HUES6 (cell line): ENCODE data around the gene SIGMAR1.
A peak's percentile ranks its signal among the peaks of the same experiment; 100 is the strongest.

ENCODE experiments used
- H3K27ac ChIP-seq: 2 replicates; pipeline ENCODE4 v1.7.0; 2013; ENCODE audit warnings: low read depth, mild to moderate bottlenecking, low read length, inconsistent platforms
- H3K27me3 ChIP-seq: 2 replicates; pipeline ENCODE4 v1.6.1; 2013; ENCODE audit warnings: low read length; ENCODE audit not compliant: control insufficient read depth, insufficient read depth
- H3K36me3 ChIP-seq: 2 replicates; pipeline ENCODE4 v1.6.1; 2013; ENCODE audit warnings: low read length; ENCODE audit not compliant: control insufficient read depth, insufficient read depth
- H3K4me1 ChIP-seq: 2 replicates; pipeline ENCODE4 v1.6.1; 2013; ENCODE audit warnings: low read length; ENCODE audit not compliant: control insufficient read depth, insufficient read depth
- H3K4me3 ChIP-seq: 2 replicates; pipeline ENCODE4 v1.5.1; 2013; ENCODE audit warnings: low read depth, low read length
- H3K9ac ChIP-seq: one replicate; pipeline ENCODE4 v1.6.1; 2013; ENCODE audit warnings: mild to moderate bottlenecking, low read length
- H3K9me3 ChIP-seq: 2 replicates; pipeline ENCODE4 v1.6.1; 2013; ENCODE audit warnings: low read depth, low read length; ENCODE audit not compliant: control insufficient read depth, insufficient read depth

The SIGMAR1 gene

DNA sequence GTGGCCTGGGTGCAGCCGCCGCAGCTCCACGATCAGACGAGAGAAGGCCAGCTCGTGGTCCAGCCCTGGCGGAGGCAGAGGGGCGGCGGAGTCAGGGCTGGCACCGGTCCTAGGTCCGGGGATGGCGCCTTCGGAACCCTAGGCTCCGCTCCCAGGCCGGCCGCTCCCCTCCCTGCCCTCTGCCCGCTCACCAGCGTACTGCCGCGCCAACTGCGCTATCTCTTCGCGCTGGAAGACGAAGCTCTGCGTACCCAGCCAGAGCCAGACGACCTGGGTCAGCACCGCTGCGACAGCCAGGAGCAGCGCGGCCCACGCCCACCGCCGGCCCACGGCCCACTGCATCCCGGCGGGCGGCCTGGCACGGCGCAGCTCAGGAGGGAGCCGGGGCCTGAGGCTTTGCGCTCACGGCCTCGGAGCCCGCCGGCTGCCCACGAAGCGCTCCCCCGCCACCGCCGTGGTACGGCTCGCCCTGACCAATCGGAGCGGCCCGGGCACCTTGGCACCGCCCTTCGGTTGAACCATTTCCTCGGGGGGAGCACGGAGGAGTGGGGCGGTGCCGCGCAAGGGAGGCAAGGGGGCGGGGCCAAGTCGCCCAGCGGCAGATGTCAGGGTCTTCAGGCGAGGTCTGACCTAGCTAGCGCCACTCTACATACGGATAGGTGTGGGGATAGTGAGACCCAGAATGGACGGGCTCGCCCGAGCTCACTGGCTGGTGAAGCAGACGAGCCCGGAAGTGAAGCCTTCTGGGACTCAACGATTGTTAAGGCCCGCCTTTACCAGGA lies at the start of gene SIGMAR1:
Gene SIGMAR1 (minus strand): TSS at position 432 of the 782 bp plus-strand sequence. CDS start 90 bp downstream, at position 342.
- peak within 1 kb of the TSS; percentile 52; the same call in 1 of the 2 replicates for H3K27ac ChIP-seq
- peaks cover 11% of the 10 kb centered on the region for H3K36me3 ChIP-seq
- peak within 1 kb of the TSS; percentile 91 for H3K4me3 ChIP-seq
- H3K4me1 ChIP-seq = peaks cover 18% of the 10 kb centered on the region
- H3K9ac ChIP-seq = peak within 1 kb of the TSS; percentile 85
- H3K27me3 ChIP-seq = peaks cover 16% of the 10 kb centered on the region
- no peaks in the 10 kb centered on the region for H3K9me3 ChIP-seq

DNA sequence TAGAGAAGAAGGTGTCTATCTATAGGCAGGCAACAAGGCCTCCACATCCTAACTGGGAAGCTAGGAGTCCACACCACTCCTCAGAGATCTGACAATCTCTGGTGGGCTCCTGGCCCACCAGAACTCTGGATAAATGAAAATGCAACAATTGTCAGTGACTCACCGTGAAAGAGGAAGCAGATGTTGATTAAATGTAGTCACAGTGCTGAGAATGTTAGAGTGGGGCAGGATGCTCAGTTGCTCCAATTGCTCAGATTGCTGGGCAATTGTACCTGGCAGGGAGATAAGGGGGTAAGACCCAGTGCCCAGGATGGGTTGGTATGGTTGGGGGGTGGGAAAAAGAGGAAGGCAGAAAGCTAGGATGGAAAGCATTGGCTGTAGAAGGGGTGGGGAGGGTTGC lies 49.1 kb upstream of the SIGMAR1 start:
- Histone ChIP-seq H3K9me3 (no peaks in the 10 kb centered on the region), H3K9ac (no peak overlapping the region), H3K27ac (no peak overlapping the region), H3K27me3 (no peaks in the 10 kb centered on the region), H3K36me3 (no peaks in the 10 kb centered on the region), H3K4me3 (no peak overlapping the region), H3K4me1 (peaks cover 11% of the 10 kb centered on the region)

DNA sequence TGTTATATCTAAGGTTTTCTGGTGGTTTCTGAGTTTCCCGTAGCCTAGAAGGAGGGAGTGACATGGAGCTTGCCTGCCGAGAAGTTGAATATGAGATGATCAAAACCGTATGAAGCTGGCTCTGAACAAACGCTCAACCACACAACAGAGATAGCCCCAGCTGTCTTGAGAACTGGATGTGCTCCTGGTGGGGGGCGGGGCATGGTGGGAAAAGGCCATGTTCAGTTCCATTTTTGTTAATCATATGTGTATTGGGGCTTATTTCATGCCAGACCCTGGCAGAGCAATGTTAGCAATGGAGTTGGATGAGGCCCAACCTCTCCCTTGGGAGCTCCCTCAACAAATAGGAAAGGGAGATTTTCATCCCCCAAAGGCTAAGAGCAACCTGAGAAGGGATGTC lies 48.6 kb upstream of the SIGMAR1 start:
- Histone ChIP-seq H3K4me3 (no peak overlapping the region), H3K4me1 (peaks cover 11% of the 10 kb centered on the region), H3K27me3 (no peaks in the 10 kb centered on the region), H3K9me3 (no peaks in the 10 kb centered on the region), H3K27ac (no peak overlapping the region), H3K9ac (no peak overlapping the region), H3K36me3 (no peaks in the 10 kb centered on the region)

DNA sequence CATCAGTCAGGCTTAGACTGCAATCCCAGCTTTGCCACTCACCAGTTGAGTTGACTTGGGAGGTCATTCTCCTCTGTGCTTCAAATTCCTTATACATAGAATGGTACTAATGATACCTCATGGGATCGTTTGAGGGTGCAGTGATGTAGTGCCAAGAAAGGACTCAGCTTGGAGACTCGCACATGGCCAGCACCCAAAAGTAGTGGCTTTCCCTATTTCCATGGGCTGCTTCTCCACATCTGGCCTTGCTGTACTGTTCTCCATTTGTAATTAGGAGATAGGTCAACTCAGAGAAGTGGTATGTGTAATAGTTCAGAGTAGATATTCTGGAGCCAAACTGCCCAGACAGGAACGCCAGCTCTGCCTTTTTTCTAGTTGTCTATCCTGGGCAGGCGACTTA lies 48.0 kb upstream of the SIGMAR1 start:
- Histone ChIP-seq H3K27ac (no peak overlapping the region), H3K9ac (no peak overlapping the region), H3K4me1 (peaks cover 11% of the 10 kb centered on the region), H3K9me3 (no peaks in the 10 kb centered on the region), H3K36me3 (no peaks in the 10 kb centered on the region), H3K27me3 (no peaks in the 10 kb centered on the region), H3K4me3 (no peak overlapping the region)

DNA sequence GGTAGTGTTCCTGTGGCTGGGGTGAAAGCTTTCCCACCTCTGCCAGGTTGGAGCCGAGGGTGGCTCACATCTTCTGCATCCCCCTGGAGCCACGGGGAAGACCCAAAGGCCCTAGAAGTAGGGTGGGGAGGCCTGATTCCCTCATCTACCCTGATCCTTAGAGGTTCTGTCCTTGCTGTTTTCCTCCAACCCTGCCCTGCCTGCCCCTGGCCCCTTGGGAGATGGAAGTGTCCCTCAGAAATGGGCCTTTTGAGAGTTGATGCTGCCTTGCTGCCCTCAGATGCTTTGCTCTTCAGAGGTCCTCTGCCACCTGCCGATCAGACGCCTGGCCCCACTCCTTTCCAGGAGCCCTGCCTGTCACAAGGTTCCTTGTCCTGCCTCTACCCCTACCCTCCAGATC lies 47.2 kb upstream of the SIGMAR1 start:
- Histone ChIP-seq H3K9ac (no peak overlapping the region), H3K27ac (no peak overlapping the region), H3K4me3 (no peak overlapping the region), H3K4me1 (peaks cover 11% of the 10 kb centered on the region), H3K27me3 (no peaks in the 10 kb centered on the region), H3K36me3 (no peaks in the 10 kb centered on the region), H3K9me3 (no peaks in the 10 kb centered on the region)

DNA sequence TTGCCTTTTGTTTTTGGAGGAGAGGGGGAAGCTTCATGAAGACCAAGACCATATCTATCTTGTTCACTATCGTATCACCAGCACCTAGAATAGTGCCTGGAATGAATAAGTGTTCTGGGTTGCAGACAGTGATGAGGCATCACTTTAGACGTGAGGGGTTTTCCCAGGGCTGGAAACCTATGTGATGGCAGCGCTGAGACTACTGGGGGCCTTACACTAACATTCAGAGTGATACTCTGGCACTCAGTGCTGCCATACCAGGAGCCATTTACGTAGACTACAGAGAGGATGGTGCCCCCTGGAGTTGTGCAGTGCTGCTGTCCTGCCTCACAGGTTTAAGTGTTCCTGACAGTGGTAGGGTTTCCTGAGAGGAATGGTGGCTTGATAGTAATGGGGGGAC lies 46.6 kb upstream of the SIGMAR1 start:
- Histone ChIP-seq H3K9ac (no peak overlapping the region), H3K36me3 (no peaks in the 10 kb centered on the region), H3K4me3 (no peak overlapping the region), H3K9me3 (no peaks in the 10 kb centered on the region), H3K27me3 (no peaks in the 10 kb centered on the region), H3K4me1 (peaks cover 11% of the 10 kb centered on the region), H3K27ac (no peak overlapping the region)

DNA sequence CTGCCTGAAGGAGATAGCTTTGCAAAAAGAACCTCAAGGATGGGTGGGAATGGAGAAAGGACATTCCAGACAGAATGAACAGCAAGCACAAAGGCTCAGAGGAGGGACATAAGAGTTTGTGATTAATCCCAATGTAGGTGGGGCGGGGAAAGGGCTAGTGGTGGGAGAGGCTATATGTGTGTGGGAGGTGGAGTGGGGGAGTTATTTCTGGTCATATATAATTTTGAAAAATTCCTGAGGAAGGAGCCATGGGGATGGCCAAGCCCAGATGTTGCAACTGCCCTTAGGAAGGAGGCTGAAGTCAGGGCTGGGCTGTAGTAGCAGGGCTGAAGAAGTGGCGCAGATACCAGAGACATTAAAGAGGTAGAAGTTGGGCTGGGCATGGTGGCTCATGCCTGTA lies 38.3 kb upstream of the SIGMAR1 start:
- no peak overlapping the region for H3K27ac ChIP-seq

DNA sequence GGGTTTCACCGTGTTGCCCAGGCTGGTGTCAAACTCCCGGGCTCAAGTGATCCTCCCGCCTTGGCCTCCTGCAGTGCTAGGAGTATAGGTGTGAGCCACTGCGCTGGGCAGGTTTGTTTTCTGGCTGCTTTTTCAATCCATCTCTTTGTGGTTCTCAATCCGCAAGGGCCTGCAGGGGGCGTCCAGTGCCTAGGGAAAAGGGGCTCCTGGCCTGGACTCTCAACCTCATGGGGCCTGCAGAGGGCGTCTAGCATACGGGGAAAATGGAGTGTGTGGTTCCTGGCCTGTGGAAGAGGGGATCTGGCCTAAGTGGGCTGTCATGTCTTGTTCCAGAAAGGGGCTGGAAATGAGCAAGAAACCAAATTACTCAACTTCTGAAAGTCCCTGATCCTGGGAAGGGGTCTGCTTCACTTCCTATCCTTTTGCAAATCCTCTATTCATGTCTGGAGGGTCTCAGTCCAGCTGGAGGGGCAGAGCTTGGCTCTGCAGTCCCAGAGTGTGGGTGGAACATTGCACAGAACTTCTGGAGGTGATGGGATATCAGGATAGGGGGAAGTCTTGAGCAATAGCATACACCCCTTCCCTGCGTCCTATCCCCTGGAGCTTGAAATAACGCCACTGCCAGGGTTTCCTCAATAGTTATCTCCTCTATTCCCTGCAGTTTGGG lies 37.6 kb upstream of the SIGMAR1 start:
- Histone ChIP-seq H3K36me3 (no peaks in the 10 kb centered on the region), H3K4me3 (no peak overlapping the region), H3K9ac (no peak overlapping the region), H3K27ac (no peak overlapping the region), H3K4me1 (peaks cover 3% of the 10 kb centered on the region; the same call in 1 of the 2 replicates), H3K27me3 (no peaks in the 10 kb centered on the region), H3K9me3 (no peaks in the 10 kb centered on the region)

More for the DNA sequence above, 38.3 kb upstream of the SIGMAR1 start:
- H3K36me3 ChIP-seq = no peaks in the 10 kb centered on the region
- no peaks in the 10 kb centered on the region for H3K9me3 ChIP-seq
- peaks cover 3% of the 10 kb centered on the region; the same call in 1 of the 2 replicates for H3K4me1 ChIP-seq
- H3K9ac ChIP-seq = no peak overlapping the region
- no peak overlapping the region for H3K4me3 ChIP-seq
- H3K27me3 ChIP-seq = no peaks in the 10 kb centered on the region

DNA sequence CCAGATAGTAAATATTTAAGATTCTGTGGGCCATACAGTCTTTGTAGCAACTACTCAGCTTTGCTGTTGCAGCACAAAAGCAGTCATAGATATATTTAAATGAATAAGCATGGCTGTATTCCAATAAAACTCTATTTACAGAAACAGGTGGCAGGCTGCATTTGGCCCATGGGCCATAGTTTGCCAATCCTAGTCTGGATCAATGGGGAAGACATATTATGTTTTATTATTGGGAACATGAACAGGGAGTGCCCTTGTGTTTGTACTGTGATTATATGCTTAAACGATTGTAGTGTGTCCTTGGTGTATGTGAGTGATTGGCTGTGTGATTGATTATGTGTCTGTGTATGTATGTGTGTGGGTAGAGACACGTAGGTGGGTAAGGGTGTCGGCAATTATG lies 36.9 kb upstream of the SIGMAR1 start:
- H3K4me1 ChIP-seq = peaks cover 3% of the 10 kb centered on the region; the same call in 1 of the 2 replicates
- H3K4me3 ChIP-seq = no peak overlapping the region
- H3K9me3 ChIP-seq = peaks cover 6% of the 10 kb centered on the region; the same call in 1 of the 2 replicates
- no peaks in the 10 kb centered on the region for H3K36me3 ChIP-seq
- no peak overlapping the region for H3K9ac ChIP-seq
- H3K27me3 ChIP-seq = no peaks in the 10 kb centered on the region
- no peak overlapping the region for H3K27ac ChIP-seq

DNA sequence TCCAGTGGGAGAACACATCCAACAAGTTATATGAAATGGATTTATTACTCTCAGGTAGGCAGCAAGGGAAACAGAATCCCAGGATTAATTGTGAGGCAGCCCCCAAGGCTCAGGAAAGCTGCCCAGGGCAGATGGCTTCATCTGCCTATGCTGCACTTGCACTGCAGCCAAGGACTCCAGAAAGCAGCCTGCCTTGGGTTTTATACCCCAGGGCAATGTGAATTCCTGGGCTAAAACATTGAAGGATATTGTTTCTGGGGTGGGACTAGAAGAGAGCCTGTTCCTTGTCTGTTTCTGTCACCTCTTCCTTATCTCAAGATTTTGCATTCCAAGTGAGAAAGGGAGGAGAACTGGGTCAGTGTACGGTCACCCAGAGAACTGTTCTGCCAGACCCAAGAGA lies 33.7 kb upstream of the SIGMAR1 start:
- Histone ChIP-seq H3K4me1 (peaks cover 3% of the 10 kb centered on the region; the same call in 1 of the 2 replicates), H3K4me3 (no peak overlapping the region), H3K9ac (no peak overlapping the region), H3K36me3 (peaks cover 7% of the 10 kb centered on the region), H3K9me3 (peaks cover 9% of the 10 kb centered on the region; the same call in 1 of the 2 replicates), H3K27ac (no peak overlapping the region), H3K27me3 (no peaks in the 10 kb centered on the region)
